GM12801 (cell line): ENCODE results near the gene PDK3.

Source experiments
- TF ChIP-seq, protein P1 (sequence below): IDR thresholded peaks from one replicate; pipeline ENCODE4 v1.5.1; 2011; ENCODE audit warnings: control low read depth; ENCODE audit not compliant: insufficient read length; ENCODE audit errors: extremely low read depth

Gene PDK3

DNA sequence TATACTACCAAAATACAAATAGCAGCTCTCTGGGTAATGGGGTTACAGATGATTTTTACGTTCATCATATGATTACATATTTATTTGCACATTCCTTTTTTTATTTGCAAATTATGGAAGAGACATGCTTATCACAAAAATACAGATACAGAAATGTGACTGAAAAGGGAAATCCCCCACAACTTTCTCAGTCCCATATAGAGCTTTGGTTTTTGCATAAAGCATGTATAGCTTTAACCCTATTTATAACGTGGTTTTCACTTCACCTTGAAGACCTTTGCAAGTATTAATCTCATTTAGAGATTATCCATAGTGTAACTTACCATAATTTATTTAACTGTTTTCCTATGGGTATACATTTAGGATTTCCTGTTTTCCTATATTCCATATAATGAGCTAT is 55.4 kb downstream of the PDK3 start:
- TF ChIP-seq, protein P1, sequence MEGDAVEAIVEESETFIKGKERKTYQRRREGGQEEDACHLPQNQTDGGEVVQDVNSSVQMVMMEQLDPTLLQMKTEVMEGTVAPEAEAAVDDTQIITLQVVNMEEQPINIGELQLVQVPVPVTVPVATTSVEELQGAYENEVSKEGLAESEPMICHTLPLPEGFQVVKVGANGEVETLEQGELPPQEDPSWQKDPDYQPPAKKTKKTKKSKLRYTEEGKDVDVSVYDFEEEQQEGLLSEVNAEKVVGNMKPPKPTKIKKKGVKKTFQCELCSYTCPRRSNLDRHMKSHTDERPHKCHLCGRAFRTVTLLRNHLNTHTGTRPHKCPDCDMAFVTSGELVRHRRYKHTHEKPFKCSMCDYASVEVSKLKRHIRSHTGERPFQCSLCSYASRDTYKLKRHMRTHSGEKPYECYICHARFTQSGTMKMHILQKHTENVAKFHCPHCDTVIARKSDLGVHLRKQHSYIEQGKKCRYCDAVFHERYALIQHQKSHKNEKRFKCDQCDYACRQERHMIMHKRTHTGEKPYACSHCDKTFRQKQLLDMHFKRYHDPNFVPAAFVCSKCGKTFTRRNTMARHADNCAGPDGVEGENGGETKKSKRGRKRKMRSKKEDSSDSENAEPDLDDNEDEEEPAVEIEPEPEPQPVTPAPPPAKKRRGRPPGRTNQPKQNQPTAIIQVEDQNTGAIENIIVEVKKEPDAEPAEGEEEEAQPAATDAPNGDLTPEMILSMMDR: no peak

DNA sequence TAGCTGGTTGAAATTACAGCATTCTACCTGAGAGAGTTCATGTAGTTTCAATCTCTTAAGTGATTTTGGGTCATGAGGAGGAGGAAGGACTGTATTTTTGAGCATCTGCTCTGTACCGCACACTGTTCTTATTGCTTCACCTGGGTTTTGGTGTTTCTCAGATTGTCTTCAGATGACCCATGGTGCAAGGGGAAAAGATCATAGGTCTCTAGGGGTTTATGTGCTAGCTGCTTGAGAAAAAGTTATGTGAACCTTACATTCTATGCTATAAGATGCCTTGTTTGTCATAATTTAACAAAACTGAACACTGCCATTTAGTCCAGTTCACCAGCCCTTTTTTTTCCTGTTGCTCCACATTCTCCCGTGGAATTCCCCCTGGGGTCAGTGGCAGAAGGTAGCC is 60.4 kb downstream of the PDK3 start:
- TF ChIP-seq, protein P1: no peak

DNA sequence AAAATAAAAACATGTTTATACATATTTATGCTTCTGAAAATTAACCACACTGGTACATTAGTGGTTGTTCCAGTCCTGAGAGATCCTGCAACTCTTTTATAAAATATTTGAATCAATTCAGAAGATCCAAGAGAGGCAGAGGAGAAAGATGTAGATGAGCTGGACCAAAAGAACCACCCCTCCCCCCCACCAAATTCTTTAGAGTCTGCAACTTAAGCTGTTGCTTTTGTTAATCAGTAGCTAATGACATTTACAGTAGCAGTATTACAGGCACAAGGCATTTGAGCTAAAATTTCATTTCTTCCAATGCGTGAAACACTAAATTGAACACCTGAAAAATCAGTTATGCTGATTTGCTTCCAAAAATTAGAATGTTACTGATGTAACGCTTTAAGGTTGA is 61.5 kb downstream of the PDK3 start:
- TF ChIP-seq, protein P1: no peak

DNA sequence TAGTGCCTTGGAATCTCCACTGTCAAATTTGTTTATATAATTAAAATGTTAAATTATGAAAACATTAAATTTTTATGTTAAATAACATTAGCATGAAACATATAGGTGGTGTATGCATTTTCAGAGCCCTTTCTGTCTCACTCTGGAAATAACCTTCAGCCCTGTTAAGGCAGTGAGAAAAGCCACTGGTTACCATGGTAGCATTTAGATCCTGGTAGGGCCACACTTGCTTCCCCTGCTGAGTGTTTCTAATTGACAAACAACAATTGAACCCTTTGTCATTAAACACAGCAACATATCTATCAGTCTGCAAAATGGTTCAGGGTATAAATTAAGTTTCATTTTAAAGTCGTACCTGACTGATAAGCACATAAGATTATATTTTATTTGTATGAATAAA is 63.5 kb downstream of the PDK3 start:
- TF ChIP-seq, protein P1: no peak

DNA sequence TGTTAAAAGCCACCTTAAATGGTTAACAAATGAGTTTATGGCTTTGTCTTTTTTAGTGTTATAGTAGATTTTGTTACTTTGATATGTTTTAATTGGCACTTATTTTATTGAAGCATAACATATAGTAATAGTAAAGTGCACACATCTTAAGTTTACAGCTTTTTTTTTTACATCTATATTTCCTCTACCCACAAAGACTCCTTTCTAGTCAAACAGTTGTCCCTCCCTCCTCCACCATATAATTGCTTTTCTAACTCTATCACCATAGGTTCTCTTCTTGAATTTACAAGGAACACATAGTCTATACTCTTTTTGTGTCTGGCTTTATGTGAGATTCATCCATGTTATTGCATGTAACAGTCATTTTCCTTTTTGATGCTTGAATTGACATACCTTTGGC is 71.5 kb downstream of the PDK3 start:
- TF ChIP-seq, protein P1: no peak

DNA sequence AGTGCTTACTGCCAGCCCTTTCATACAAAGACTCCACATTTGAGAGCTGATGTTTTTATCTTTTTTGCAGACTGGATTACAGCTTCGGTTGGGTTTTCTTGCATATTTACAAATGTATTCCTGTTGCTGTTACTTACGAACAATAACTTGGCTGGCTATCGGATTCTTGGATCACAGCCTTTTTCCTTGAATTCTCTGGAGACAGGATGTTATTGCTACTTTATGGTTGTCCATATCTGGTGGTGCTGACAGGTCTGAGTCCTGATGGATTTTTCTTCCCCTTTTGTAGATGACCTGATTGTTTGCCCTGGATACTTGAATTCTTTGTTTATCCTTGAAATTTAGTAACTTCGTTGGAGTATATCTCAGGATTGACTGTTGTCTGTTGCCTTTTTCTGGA is 77.7 kb downstream of the PDK3 start:
- TF ChIP-seq, protein P1: no peak

DNA sequence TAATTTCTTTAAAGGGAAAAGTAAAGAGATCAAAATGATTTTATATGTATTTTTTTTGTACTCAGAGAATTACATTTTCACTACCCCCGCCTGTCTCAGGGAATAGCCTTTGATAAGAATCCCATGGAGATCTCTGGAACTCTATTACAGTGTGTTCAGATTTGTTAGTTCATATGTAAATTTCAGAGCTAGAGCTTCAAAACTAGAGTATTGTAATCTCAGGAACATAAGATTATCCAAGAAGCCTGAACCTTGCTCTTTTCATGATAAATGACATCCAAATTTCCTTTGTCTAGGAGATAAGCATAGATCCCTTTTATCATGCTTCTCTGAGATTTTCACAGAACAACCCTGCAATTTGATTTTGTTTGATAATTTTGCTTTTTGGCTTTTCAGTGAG is 82.9 kb downstream of the PDK3 start:
- TF ChIP-seq, protein P1: no peak

DNA sequence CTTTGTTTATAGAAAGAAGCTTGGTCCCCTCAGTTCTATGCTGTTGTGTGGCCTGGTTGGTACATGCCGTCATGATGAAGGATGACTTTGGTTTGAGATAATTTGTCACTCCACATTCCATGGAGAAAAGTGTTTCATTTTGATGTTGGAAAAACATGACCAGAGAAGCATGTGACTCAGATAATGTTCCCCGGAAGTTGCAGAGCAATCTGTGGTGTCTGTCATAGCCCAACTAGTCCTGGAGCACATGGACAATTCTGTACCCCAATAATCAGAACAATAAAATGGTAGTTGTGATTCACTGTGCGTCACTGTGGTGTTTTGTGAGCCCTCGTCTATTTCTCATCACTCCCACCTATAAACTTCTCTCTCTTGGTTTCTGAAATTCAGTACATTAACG is 85.1 kb downstream of the PDK3 start:
- TF ChIP-seq, protein P1: no peak
